HG02981 (cell line): ENCODE results near the gene POLR3H.
"Not testable (repeated sequence)": the region's sequence is repeated elsewhere in the genome, so short reads cannot be mapped to it uniquely, and the experiment has no call there.

ENCODE experiments used
- ATAC-seq: cut with Tn5 transposase; IDR thresholded peaks from one replicate; pipeline ENCODE4 v1.9.1; 2021; ENCODE audit warnings: mild to moderate bottlenecking, moderate library complexity; ENCODE audit not compliant: unreplicated experiment

Gene POLR3H

GRCh38 chr22:41543854-41544670 is at the start of gene POLR3H:
TSS of gene POLR3H (minus strand) at chr22:41544470. CDS start at chr22:41544101, 369 bp downstream.
- peak; percentile 84 for ATAC-seq

GRCh38 chr22:41593336-41593960 is 49.2 kb upstream of the POLR3H start:
- ATAC-seq = not testable (repeated sequence)

- peak; percentile 94 for ATAC-seq
These were observed 45.3 kb upstream of the POLR3H start, which contains the start of gene PMM1 for GRCh38 chr22:41589391-41590241. TSS of gene PMM1 (minus strand) at chr22:41589840. CDS start at chr22:41589805, 35 bp downstream.

GRCh38 chr22:41587347-41587723 is 43.1 kb upstream of the POLR3H start:
- no peak for ATAC-seq

GRCh38 chr22:41585898-41586297 is 41.6 kb upstream of the POLR3H start:
- no peak for ATAC-seq

GRCh38 chr22:41584881-41585280 is 40.6 kb upstream of the POLR3H start:
- ATAC-seq = no peak

- ATAC-seq = no peak
These were observed 38.4 kb upstream of the POLR3H start for GRCh38 chr22:41582694-41583093.

- ATAC-seq = no peak
These were observed 35.7 kb upstream of the POLR3H start for GRCh38 chr22:41579997-41580355.

- no peak for ATAC-seq
These were observed 35.2 kb upstream of the POLR3H start for GRCh38 chr22:41579297-41579996.

GRCh38 chr22:41578818-41579217 is 34.5 kb upstream of the POLR3H start:
- no peak for ATAC-seq

GRCh38 chr22:41578114-41578513 is 33.8 kb upstream of the POLR3H start:
- ATAC-seq = no peak

GRCh38 chr22:41576877-41577276 is 32.6 kb upstream of the POLR3H start:
- ATAC-seq = no peak

- no peak for ATAC-seq
These were observed 31.3 kb upstream of the POLR3H start for GRCh38 chr22:41575533-41575932.

GRCh38 chr22:41574847-41575381 is 30.6 kb upstream of the POLR3H start:
- no peak for ATAC-seq

GRCh38 chr22:41573677-41574076 is 29.4 kb upstream of the POLR3H start:
- ATAC-seq = no peak

- not testable (repeated sequence) for ATAC-seq
These were observed 28.0 kb upstream of the POLR3H start for GRCh38 chr22:41572305-41572704.

- no peak for ATAC-seq
These were observed 27.5 kb upstream of the POLR3H start for GRCh38 chr22:41571786-41572185.

GRCh38 chr22:41570221-41570620 is 26.0 kb upstream of the POLR3H start:
- no peak for ATAC-seq

GRCh38 chr22:41568811-41569210 is 24.5 kb upstream of the POLR3H start:
- no peak for ATAC-seq

- ATAC-seq = no peak
These were observed 23.2 kb upstream of the POLR3H start for GRCh38 chr22:41567512-41567768.
